ENCODE data around the gene PDE8A.
"Not testable (repeated sequence)": the region's sequence is repeated elsewhere in the genome, so short reads cannot be mapped to it uniquely, and the experiment has no call there.

PDE8A gene

DNA sequence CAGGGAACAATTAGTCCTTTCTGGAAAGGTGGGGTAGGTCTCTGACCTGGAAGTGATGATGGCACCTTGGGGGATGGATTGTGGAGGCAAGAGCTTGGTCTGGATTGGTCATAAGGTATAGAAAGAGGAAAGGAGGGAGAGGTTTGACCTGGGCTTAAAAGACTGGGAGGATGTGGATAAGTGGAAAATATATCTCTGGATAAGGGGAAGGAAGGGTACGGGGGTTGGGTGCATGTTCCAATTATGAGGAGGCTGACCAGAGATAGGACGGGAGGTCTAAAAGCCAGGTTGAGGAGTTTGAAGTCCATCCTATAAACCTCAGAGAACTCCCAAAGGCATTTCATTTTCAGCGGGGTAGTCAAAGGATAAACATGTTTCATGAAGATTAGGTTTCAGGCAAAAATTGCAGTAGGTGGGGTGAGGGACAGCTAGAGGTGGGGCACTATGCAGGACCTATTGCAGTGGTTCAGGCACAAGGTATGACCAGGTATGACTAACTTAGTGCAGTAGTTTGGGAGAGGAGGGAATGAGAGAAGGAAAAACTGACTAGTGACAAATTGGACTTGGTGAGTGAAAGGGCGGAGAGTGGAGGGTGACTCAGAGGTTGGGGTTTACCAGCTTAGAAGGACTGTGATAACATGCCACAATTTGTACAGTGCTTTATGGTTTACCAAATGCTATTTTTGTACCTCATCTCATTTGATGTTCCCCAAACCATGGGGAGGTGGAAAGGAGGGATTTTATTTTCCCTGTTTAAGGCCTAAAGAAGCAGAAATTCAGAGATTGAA lies 10.7 kb downstream of the PDE8A start:
- Histone ChIP-seq H3K9me3 (replicated peaks; ENCODE audit: low read length) (no peaks in the 10 kb centered on the region), H3K4me1 (ENCODE audit: control insufficient read depth, insufficient read depth, low read length) (peaks cover 10% of the 10 kb centered on the region), H3K4me3 (ENCODE audit: low read length) (no peak overlapping the region), H3K27me3 (ENCODE audit: control insufficient read depth, insufficient read depth, low read length) (no peaks in the 10 kb centered on the region), H3K36me3 (ENCODE audit: insufficient read depth, low read length) (no peaks in the 10 kb centered on the region), H3K4me2 (ENCODE audit: low read length) (peak overlapping the region; percentile 46), H3K9ac (ENCODE audit: low read depth, low read length) (no peak overlapping the region)

- Histone ChIP-seq H3K4me2 (ENCODE audit: low read length) (no peak overlapping the region), H3K9me3 (replicated peaks; ENCODE audit: low read length) (no peaks in the 10 kb centered on the region), H3K27me3 (ENCODE audit: control insufficient read depth, insufficient read depth, low read length) (no peaks in the 10 kb centered on the region), H3K4me1 (ENCODE audit: control insufficient read depth, insufficient read depth, low read length) (peaks cover 10% of the 10 kb centered on the region), H3K4me3 (ENCODE audit: low read length) (no peak overlapping the region), H3K36me3 (ENCODE audit: insufficient read depth, low read length) (no peaks in the 10 kb centered on the region), H3K9ac (ENCODE audit: low read depth, low read length) (no peak overlapping the region)
These were observed 14.4 kb downstream of the PDE8A start for GRCh38 chr15:84996055-84996454.

DNA sequence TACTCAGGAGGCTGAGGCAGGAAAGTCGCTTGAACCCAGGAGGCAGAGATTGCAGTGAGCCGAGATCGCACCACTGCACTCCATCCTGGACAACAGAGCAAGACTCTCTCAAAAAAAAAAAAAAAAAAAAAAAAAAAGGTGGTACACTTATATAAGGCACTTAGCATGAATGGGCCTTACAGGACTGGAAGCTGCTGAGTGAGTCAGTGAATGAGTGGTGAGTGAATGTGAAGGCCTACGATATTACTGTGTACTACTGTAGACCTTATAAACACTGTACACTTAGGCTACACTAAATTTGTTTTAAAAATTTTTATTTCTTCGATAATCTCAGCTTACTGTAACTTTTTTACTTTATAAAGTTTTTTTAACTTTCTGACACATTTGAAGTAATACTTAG lies 15.1 kb downstream of the PDE8A start:
- H3K27me3 ChIP-seq (ENCODE audit: control insufficient read depth, insufficient read depth, low read length); H3K9ac ChIP-seq (ENCODE audit: low read depth, low read length); H3K36me3 ChIP-seq (ENCODE audit: insufficient read depth, low read length); H3K4me3 ChIP-seq (ENCODE audit: low read length); H3K9me3 ChIP-seq (replicated peaks; ENCODE audit: low read length); H3K4me2 ChIP-seq (ENCODE audit: low read length): not testable (repeated sequence)
- H3K4me1 ChIP-seq (ENCODE audit: control insufficient read depth, insufficient read depth, low read length), result peaks cover 10% of the 10 kb centered on the region

- not testable (repeated sequence) for H3K4me1 ChIP-seq (ENCODE audit: control insufficient read depth, insufficient read depth, low read length); H3K36me3 ChIP-seq (ENCODE audit: insufficient read depth, low read length); H3K9ac ChIP-seq (ENCODE audit: low read depth, low read length); H3K4me2 ChIP-seq (ENCODE audit: low read length); H3K9me3 ChIP-seq (replicated peaks; ENCODE audit: low read length); H3K4me3 ChIP-seq (ENCODE audit: low read length); H3K27me3 ChIP-seq (ENCODE audit: control insufficient read depth, insufficient read depth, low read length)
These were observed 15.6 kb downstream of the PDE8A start for GRCh38 chr15:84997214-84997613.

DNA sequence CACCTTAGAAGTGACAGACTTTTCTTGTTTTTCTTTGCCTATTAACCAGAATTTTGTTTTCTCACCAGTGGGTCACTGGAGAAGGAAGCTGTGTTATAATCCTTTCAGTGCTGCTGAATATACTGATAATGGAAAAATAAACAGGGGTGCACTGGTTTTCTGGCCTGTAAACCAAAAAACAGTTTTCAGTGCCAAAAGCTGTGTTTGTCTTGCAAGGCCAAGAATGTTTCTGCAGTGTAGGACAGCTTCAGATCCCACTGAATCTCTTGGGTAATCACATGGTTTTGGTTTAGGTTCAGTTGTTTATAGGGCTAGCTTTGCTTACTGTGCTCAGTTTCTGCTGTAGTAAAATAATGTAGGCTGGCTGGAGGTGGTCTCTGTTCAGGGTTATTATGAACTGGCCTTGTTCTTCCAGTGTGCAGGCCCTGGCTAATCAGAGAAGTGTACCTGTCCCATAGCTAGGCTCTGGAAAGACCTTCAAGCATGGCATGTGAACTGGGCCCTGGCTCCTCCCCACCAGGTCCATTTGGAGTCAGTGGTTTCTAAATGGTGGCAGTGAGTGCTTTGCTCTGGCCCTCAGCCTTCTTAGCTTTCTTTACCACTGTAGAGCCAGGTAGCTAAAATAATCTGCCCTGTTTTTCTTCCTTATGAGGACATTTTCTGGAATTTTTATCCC lies 18.7 kb downstream of the PDE8A start:
- no peaks in the 10 kb centered on the region for H3K27me3 ChIP-seq (ENCODE audit: control insufficient read depth, insufficient read depth, low read length)
- no peaks in the 10 kb centered on the region for H3K36me3 ChIP-seq (ENCODE audit: insufficient read depth, low read length)
- H3K9ac ChIP-seq (ENCODE audit: low read depth, low read length), result no peak overlapping the region
- H3K4me3 ChIP-seq (ENCODE audit: low read length), result no peak overlapping the region
- H3K4me1 ChIP-seq (ENCODE audit: control insufficient read depth, insufficient read depth, low read length), result no peaks in the 10 kb centered on the region
- no peak overlapping the region for H3K4me2 ChIP-seq (ENCODE audit: low read length)
- H3K9me3 ChIP-seq (replicated peaks; ENCODE audit: low read length), result no peaks in the 10 kb centered on the region

- Histone ChIP-seq H3K4me2 (ENCODE audit: low read length) (no peak overlapping the region), H3K36me3 (ENCODE audit: insufficient read depth, low read length) (no peaks in the 10 kb centered on the region), H3K9me3 (replicated peaks; ENCODE audit: low read length) (no peaks in the 10 kb centered on the region), H3K4me1 (ENCODE audit: control insufficient read depth, insufficient read depth, low read length) (no peaks in the 10 kb centered on the region), H3K9ac (ENCODE audit: low read depth, low read length) (no peak overlapping the region), H3K27me3 (ENCODE audit: control insufficient read depth, insufficient read depth, low read length) (no peaks in the 10 kb centered on the region), H3K4me3 (ENCODE audit: low read length) (no peak overlapping the region)
These were observed 19.3 kb downstream of the PDE8A start for GRCh38 chr15:85000937-85001336.

GRCh38 chr15:85002517-85002916 lies 20.9 kb downstream of the PDE8A start:
- no peaks in the 10 kb centered on the region for H3K9me3 ChIP-seq (replicated peaks; ENCODE audit: low read length)
- H3K36me3 ChIP-seq (ENCODE audit: insufficient read depth, low read length), result no peaks in the 10 kb centered on the region
- no peak overlapping the region for H3K4me2 ChIP-seq (ENCODE audit: low read length)
- H3K9ac ChIP-seq (ENCODE audit: low read depth, low read length), result no peak overlapping the region
- H3K4me1 ChIP-seq (ENCODE audit: control insufficient read depth, insufficient read depth, low read length), result no peaks in the 10 kb centered on the region
- no peaks in the 10 kb centered on the region for H3K27me3 ChIP-seq (ENCODE audit: control insufficient read depth, insufficient read depth, low read length)
- H3K4me3 ChIP-seq (ENCODE audit: low read length), result no peak overlapping the region

DNA sequence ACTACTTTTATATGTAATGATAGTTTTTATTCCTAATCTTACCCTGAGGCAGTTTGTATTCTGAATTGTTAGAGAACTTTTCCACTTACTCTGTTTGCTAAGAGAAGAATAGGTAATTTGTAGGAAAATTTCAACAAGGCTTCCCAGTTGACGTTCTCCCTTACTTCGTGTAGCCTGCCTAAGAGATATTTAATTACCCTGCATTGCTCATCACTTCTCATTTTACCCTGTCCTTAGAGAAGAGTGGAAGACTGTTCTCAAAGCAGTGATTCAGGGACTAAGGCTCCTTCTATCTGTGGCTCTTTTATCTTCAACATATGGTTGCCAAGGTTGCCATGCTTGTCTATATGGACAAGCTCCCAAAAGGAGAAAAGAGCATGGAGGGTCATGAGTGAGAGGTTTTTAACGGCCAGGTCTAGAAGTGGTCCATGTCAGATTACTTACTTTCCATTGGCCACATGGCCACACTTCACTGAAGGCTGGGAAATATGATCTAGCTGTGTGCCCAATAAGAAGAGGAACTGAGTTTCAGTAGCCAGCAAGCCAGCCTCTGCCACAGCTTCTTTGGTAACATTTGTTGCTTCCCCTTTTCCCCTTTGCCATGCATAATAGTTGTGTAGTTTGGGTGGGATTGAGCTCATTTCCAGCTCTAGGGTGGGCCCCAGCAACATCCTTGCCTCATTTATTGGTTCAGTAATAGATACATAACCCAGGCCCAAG lies 22.1 kb downstream of the PDE8A start:
- Histone ChIP-seq H3K4me2 (ENCODE audit: low read length) (no peak overlapping the region), H3K36me3 (ENCODE audit: insufficient read depth, low read length) (no peaks in the 10 kb centered on the region), H3K9me3 (replicated peaks; ENCODE audit: low read length) (no peaks in the 10 kb centered on the region), H3K9ac (ENCODE audit: low read depth, low read length) (no peak overlapping the region), H3K4me3 (ENCODE audit: low read length) (no peak overlapping the region), H3K27me3 (ENCODE audit: control insufficient read depth, insufficient read depth, low read length) (no peaks in the 10 kb centered on the region), H3K4me1 (ENCODE audit: control insufficient read depth, insufficient read depth, low read length) (no peaks in the 10 kb centered on the region)

DNA sequence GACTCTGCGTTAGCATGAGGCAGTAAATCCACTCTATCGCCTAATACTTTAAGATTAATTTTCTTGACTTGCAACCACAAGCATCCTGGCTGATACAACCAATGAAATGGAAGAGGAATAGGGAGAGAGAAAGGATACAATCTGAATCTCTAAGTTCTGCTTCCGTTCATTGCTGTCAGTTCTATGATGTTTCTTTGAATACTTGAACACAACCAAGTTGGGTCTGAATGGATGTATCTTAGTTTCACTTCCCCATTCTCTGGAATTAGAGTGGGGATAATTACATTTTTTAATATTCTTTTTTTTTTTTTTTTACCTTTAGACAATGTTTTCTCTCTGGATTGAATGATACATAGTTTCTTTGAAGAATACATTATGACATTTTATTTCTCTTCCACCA lies 22.9 kb downstream of the PDE8A start:
- H3K9me3 ChIP-seq (replicated peaks; ENCODE audit: low read length), result no peaks in the 10 kb centered on the region
- H3K27me3 ChIP-seq (ENCODE audit: control insufficient read depth, insufficient read depth, low read length), result no peaks in the 10 kb centered on the region
- no peak overlapping the region for H3K4me2 ChIP-seq (ENCODE audit: low read length)
- H3K9ac ChIP-seq (ENCODE audit: low read depth, low read length), result no peak overlapping the region
- no peaks in the 10 kb centered on the region for H3K4me1 ChIP-seq (ENCODE audit: control insufficient read depth, insufficient read depth, low read length)
- H3K36me3 ChIP-seq (ENCODE audit: insufficient read depth, low read length), result no peaks in the 10 kb centered on the region
- H3K4me3 ChIP-seq (ENCODE audit: low read length), result no peak overlapping the region

DNA sequence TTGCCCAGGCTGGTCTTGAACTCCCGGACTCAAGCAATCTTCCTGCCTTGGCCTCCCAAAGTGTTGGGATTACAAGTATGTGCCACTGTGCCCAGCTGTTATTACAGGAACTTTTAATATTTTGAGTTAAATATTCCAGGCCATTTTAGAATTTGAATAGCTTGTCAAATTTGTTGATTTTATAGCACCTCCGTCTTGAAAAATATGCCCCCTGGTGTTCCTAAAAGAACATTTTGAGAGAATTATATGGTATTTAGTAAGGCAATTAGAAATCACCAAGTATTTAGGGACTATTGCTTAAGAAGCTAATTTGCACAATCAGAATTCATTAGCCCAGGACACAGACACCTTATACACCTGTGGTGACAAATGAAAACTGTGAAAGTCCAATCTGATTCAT lies 23.7 kb downstream of the PDE8A start:
- Histone ChIP-seq H3K36me3 (ENCODE audit: insufficient read depth, low read length) (no peaks in the 10 kb centered on the region), H3K9ac (ENCODE audit: low read depth, low read length) (no peak overlapping the region), H3K27me3 (ENCODE audit: control insufficient read depth, insufficient read depth, low read length) (no peaks in the 10 kb centered on the region), H3K4me1 (ENCODE audit: control insufficient read depth, insufficient read depth, low read length) (no peaks in the 10 kb centered on the region), H3K4me3 (ENCODE audit: low read length) (no peak overlapping the region), H3K9me3 (replicated peaks; ENCODE audit: low read length) (no peaks in the 10 kb centered on the region), H3K4me2 (ENCODE audit: low read length) (no peak overlapping the region)

DNA sequence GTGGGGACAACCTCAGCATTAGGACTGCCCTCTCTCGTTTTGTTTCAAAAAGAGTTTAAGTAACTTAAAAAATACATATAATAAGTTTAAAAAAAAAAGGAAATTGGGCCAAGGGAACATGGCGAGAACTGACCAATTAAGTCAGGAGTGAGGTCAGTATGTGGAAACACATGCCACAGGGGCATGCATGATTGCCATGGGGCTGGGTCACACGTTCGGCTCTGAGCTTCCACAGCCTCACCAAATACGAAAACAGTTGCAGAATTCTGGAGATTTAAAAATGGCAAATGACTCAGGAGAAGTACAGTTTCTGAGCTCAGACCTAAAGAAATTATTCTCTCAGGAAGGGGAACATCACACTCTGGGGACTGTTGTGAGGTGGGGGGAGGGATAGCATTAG lies 24.1 kb downstream of the PDE8A start:
- no peak overlapping the region for H3K9ac ChIP-seq (ENCODE audit: low read depth, low read length)
- no peaks in the 10 kb centered on the region for H3K9me3 ChIP-seq (replicated peaks; ENCODE audit: low read length)
- H3K4me1 ChIP-seq (ENCODE audit: control insufficient read depth, insufficient read depth, low read length), result peaks cover 3% of the 10 kb centered on the region
- H3K4me3 ChIP-seq (ENCODE audit: low read length), result no peak overlapping the region
- H3K27me3 ChIP-seq (ENCODE audit: control insufficient read depth, insufficient read depth, low read length), result no peaks in the 10 kb centered on the region
- H3K36me3 ChIP-seq (ENCODE audit: insufficient read depth, low read length), result no peaks in the 10 kb centered on the region
- H3K4me2 ChIP-seq (ENCODE audit: low read length), result no peak overlapping the region

All from skeletal muscle satellite cell (primary cell).